ENCODE data around the gene DHRS4L2.
"Not testable (repeated sequence)": the region's sequence is repeated elsewhere in the genome, so short reads cannot be mapped to it uniquely, and the experiment has no call there.

The DHRS4L2 gene

GRCh38 chr14:24020520-24020919 lies 31.8 kb downstream of the DHRS4L2 start:
- not testable (repeated sequence) for DNase-seq

- not testable (repeated sequence) for DNase-seq
Observed at GRCh38 chr14:24024939-24025418, 36.2 kb downstream of the DHRS4L2 start.

DNA sequence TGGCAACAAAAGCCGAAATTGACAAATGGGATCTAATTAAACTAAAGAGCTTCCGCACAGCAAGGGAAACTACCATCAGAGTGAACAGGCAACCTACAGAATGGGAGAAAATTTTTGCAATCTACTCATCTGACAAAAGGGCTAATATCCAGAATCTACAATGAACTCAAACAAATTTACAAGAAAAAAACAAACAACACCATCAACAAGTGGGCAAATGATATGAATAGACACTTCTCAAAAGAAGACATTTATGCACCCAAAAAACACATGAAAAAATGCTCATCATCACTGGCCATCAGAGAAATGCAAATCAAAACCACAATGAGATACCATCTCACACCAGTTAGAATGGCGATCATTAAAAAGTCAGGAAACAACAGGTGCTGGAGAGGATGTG lies 41.0 kb downstream of the DHRS4L2 start:
- not testable (repeated sequence) for DNase-seq

GRCh38 chr14:24031331-24031730 lies 42.6 kb downstream of the DHRS4L2 start:
- DNase-seq, result not testable (repeated sequence)

DNA sequence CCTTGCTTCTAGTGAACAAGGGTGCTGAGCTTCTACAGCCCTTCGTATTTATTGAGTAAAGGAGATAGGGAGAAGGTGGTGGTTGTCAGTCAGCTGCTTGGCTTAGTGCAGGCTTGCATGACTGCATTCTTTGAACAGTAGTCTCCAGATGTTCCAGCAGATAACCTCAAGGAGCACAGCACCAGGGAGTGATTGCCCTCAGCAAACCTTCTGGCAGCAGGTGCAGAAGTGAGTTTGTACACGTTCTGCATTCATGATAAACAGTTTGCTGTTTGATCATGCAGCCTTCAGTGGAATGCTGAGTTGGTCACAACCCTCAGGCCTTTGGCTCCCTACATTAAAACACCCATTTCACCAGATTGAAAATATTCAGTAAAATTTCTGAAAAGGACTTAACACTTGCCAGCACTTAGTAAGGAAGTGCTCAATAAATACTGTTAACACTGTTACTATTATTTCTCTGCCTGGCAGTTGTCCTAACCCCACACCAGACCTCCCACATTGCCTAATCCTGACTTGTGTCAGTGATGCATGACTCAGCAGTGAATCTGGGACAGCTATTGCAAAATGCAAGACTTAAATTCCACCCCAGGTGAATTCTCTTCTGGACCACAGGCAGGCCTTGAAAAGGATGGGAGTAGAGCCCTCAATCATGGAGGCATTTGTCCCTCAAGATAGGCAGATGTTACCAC lies 44.1 kb downstream of the DHRS4L2 start:
- peak; percentile 81 for DNase-seq

- peak; percentile 24 for DNase-seq
Observed at GRCh38 chr14:24035769-24036168, 47.0 kb downstream of the DHRS4L2 start.

DNA sequence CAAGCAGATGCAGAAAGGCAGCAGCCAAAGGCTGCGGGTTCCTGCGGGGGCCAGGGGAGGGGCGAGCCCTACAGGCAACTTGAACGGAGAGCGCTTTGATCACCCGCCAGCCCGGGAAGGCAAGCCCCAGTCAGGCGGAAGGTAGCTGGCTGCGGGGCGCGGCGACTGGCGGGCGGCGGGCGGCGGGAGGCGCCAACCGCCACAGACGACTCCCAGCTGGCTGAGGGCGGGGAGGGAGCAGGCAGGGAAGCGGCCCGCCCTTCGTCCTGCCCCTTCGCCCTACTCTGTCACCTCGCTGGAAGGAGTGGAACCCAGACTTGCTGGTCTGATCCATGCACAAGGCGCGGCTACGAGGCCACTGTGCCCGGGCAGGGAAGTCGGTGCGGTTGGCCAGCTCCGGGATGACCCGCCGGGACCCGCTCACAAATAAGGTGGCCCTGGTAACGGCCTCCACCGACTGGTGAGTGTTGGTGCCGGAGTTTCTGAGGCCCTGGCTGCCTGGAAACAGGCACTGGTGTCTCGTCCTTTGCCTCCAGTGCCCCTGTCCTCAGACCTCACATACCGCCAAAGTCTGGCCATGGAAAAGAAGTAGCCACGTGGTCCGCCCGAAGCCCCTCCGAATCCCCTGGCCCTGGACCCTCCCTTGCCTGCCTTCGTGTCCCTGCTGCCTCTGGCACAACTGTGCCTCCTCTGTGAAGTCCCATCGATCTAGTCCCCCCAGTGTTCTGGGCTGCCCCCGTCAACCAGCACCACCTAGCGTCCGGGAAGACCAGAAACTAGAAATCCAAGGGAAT lies 47.6 kb downstream of the DHRS4L2 start:
- DNase-seq, result peak; percentile 85

GRCh38 chr14:24036963-24037657 lies 48.4 kb downstream of the DHRS4L2 start:
- not testable (repeated sequence) for DNase-seq

GRCh38 chr14:24037658-24038037 lies 48.9 kb downstream of the DHRS4L2 start:
- no peak for DNase-seq

- peak; percentile 70 for DNase-seq
Observed at GRCh38 chr14:24038686-24039085, 50.0 kb downstream of the DHRS4L2 start.

GRCh38 chr14:24040692-24041091 lies 52.0 kb downstream of the DHRS4L2 start:
- no peak for DNase-seq

- DNase-seq, result no peak
Observed at GRCh38 chr14:24042746-24043145, 54.0 kb downstream of the DHRS4L2 start.

DNA sequence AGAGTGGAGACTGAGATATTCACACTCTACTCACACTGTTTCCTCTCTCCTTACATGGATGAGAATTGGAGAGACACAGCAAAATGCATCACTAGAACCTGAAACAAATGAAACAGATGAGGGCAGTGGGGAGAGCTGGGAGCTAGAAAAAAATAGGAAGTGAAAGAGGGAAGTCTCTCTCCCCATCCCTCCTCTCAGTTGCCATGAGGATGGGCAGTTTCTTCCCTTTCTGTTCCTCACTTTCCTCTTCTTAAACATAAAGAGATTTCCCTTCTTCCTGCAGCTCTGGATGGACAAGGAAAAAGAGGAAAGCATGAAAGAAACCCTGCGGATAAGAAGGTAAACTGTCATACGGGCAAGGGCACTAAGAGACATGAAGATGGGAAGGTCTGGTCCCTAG lies 60.3 kb downstream of the DHRS4L2 start:
- DNase-seq, result peak; percentile 55

- not testable (repeated sequence) for DNase-seq
Observed at GRCh38 chr14:24050753-24051152, 62.0 kb downstream of the DHRS4L2 start.

DNA sequence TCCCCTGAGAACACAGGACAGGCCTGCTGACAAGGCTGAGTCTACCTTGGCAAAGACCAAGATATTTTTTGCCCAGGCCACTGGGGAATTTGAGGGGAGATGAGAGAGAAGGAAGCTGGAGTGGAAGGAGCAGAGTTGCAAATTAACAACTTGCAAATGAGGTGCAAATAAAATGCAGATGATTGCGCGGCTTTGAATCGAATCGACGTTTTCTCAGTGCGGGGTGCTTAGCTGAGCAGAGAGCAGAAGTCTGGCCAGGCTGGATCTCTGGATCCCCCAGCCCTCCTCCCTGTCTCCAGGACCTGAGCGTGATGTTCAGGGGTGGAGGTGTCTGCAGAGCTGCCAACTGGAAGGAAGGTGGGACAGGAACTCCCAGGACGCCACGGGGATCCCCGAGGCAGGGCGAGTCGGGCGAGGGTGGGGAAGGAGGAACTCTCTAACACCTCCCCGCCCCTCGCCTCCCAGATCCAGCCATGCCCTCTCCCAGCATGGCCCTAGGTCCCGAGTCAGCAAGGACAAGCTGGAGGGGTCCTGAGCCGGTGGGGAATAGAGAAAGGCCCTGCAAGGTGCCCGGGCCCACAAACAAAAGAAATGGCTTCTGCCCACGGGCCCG lies 62.6 kb downstream of the DHRS4L2 start:
- DNase-seq, result no peak

- peak; percentile 72 for DNase-seq
Observed at GRCh38 chr14:24051789-24052655, 63.3 kb downstream of the DHRS4L2 start, which contains the start of gene CARMIL3. CARMIL3 (plus strand) TSS chr14:24052009; CDS start chr14:24052154, 145 bp downstream.

GRCh38 chr14:24052656-24053547 lies 64.2 kb downstream of the DHRS4L2 start:
- peak; percentile 67 for DNase-seq

DNA sequence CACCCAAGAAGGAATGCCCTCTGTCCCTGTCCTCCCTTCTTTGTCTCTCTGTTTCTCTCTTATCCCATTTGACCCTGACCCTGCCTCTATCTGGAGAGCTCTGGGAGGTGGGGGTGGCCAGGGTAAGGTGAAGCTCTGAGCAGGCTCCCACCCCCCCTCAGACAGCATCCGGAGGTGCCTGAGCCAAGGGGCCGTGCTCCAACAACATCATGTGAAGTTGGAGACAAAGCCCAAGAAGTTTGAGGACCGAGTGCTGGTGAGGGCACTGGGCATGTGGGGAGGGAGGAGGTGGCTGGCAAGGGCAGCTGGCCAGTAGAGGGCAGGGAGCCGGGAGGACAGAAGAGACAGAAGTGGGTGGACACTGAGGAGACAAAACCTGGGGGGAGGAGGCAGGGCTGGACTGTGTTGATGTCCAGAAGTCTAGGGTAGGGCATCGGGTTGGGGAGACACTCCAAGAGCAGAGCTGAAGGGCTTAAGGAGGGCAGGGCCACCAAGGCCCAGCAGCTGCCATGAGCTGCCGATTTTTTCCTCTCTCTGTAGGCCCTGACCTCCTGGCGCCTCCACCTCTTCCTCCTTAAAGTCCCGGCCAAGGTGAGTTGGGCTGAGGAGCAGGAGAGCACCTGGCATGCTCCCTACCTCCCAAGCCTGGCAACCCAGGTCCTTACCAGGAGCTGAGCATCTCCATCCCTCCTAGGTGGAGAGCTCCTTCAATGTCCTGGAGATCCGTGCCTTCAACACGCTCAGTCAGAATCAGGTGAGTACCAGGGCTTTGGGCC lies 65.0 kb downstream of the DHRS4L2 start:
- DNase-seq, result no peak

- DNase-seq, result no peak
Observed at GRCh38 chr14:24054324-24054641, 65.6 kb downstream of the DHRS4L2 start.

GRCh38 chr14:24054646-24055045 lies 65.9 kb downstream of the DHRS4L2 start:
- no peak for DNase-seq

Measured in suppressor macrophage treated with lipopolysaccharide for 4 hours (primary cell).